Measurements from ENCODE around the gene NLRP1. TPM values are rescaled to one million over a fixed set of nuclear protein-coding genes. Genes with fewer than 3 reads are reported as not detected.

NLRP1 gene
- total and polyA plus RNA-seq, 4 donors, result 1.8 to 5.4 (median 3.0) TPM

DNA sequence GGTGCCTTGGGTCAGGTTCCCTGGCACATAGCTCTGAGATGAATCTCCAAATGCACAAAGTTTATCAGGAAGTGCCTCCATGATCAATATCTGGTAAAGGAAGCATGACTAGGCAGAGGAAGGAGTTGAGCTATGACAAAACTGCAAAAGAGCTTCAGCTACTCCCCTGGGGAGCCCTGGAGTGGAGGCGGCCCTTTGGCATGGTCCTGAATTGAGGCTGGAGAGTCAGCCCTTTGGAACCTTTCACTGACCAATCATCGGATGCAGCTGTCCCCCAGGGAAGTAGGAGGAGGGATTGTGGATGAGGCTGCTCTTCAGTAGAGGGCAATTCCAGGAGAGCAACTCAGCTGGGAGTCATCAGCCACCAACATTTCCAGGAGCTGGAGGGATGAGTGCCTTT lies 46.1 kb upstream of the NLRP1 start:
- no peak for DNase-seq (ENCODE audit: low spot score)
- no peaks in the 10 kb centered on the region for H3K9me3 ChIP-seq (ENCODE audit: control insufficient read depth in 4 of 4, low read length in 3 of 4)
- no peak overlapping the region for H3K9ac ChIP-seq (ENCODE audit: low read depth in 1 of 2, low read length in 2 of 2)
- TF ChIP-seq, protein P1, sequence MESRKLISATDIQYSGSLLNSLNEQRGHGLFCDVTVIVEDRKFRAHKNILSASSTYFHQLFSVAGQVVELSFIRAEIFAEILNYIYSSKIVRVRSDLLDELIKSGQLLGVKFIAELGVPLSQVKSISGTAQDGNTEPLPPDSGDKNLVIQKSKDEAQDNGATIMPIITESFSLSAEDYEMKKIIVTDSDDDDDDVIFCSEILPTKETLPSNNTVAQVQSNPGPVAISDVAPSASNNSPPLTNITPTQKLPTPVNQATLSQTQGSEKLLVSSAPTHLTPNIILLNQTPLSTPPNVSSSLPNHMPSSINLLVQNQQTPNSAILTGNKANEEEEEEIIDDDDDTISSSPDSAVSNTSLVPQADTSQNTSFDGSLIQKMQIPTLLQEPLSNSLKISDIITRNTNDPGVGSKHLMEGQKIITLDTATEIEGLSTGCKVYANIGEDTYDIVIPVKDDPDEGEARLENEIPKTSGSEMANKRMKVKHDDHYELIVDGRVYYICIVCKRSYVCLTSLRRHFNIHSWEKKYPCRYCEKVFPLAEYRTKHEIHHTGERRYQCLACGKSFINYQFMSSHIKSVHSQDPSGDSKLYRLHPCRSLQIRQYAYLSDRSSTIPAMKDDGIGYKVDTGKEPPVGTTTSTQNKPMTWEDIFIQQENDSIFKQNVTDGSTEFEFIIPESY (IDR thresholded peaks at IDR 0.05), result no peak
- TF ChIP-seq FOXA1 (IDR thresholded peaks at IDR 0.05) (no peak), HNF4G (IDR thresholded peaks at IDR 0.05) (no peak), TAF1 (conservative IDR thresholded peaks at IDR 0.05) (no peak)
- H3K27ac ChIP-seq (ENCODE audit: low read depth in 1 of 2, low read length in 2 of 2), result no peak overlapping the region
- WGBS, result 69% methylated on average over 2 of the region's 2 CpGs
- H3K27me3 ChIP-seq (ENCODE audit: control insufficient read depth in 4 of 4, insufficient read depth in 4 of 4, low read length in 3 of 4), result peaks cover 0 to 11% (median under 1%) of the 10 kb centered on the region in 4 donors
- H3K4me3 ChIP-seq (ENCODE audit: low read depth in 1 of 3, low read length in 3 of 3), result no peak overlapping the region
- H3K4me1 ChIP-seq (ENCODE audit: control insufficient read depth in 4 of 4, insufficient read depth in 4 of 4, low read length in 3 of 4), result no peaks in the 10 kb centered on the region
- H3K36me3 ChIP-seq (ENCODE audit: control insufficient read depth in 4 of 4, insufficient read depth in 3 of 4, low read depth in 1 of 4, low read length in 3 of 4), result no peaks in the 10 kb centered on the region

DNA sequence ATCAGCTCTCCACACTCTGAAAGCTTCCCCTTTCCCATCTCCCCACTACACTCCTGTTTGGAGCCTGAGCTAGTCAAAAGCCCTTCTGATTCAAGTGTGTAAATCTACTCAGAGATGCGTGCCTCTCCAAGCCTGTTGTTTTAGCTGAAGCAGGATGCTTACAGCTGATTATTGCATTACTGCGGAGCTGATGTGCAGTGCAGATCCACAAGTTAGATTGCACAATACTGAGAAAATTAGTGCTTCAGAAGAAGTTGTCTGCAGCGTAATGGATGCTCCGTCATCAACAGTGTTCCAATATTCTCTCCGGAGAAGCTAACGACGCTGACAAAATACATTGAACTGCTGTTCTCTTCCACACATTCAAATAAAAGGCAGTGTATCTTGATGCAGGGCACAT lies 44.8 kb upstream of the NLRP1 start:
- TF ChIP-seq, protein P2, sequence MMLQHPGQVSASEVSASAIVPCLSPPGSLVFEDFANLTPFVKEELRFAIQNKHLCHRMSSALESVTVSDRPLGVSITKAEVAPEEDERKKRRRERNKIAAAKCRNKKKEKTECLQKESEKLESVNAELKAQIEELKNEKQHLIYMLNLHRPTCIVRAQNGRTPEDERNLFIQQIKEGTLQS (IDR thresholded peaks at IDR 0.05), result no peak
- TF ChIP-seq, protein P3, sequence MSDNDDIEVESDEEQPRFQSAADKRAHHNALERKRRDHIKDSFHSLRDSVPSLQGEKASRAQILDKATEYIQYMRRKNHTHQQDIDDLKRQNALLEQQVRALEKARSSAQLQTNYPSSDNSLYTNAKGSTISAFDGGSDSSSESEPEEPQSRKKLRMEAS (IDR thresholded peaks at IDR 0.05), result no peak
- no peak for TF ChIP-seq JUND (IDR thresholded peaks at IDR 0.05)
- no peak for TF ChIP-seq HNF4A (conservative IDR thresholded peaks at IDR 0.05)
- TF ChIP-seq RXRA (IDR thresholded peaks at IDR 0.05), result no peak
- TF ChIP-seq FOXA2 (IDR thresholded peaks at IDR 0.05), result no peak
- Histone ChIP-seq H3K27me3 (ENCODE audit: control insufficient read depth in 4 of 4, insufficient read depth in 4 of 4, low read length in 3 of 4) (peaks cover 0 to 11% (median under 1%) of the 10 kb centered on the region in 4 donors), H3K36me3 (ENCODE audit: control insufficient read depth in 4 of 4, insufficient read depth in 3 of 4, low read depth in 1 of 4, low read length in 3 of 4) (no peaks in the 10 kb centered on the region)

DNA sequence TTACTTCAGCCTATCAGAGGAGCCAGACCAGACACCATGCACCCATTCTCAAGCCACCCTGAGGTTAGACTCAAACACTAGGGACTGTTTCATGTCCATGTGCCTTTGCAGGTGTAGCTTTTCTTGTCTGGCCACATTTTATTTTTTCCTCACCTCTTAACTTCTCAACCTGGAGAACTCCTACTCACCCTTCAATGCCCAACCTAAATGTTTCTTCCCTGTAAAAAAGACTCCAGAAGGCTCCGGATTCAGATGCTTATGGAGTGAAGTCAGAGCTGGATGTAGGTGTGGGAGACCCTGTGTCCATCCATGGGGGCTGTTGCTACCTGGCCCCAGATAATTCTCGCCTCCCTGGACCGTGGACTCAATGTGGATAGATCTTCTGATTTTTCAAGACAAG lies 44.0 kb upstream of the NLRP1 start:
- Histone ChIP-seq H3K4me1 (ENCODE audit: control insufficient read depth in 4 of 4, insufficient read depth in 4 of 4, low read length in 3 of 4) (no peaks in the 10 kb centered on the region), H3K9me3 (ENCODE audit: control insufficient read depth in 4 of 4, low read length in 3 of 4) (no peaks in the 10 kb centered on the region), H3K27ac (ENCODE audit: low read depth in 1 of 2, low read length in 2 of 2) (no peak overlapping the region), H3K27me3 (ENCODE audit: control insufficient read depth in 4 of 4, insufficient read depth in 4 of 4, low read length in 3 of 4) (peaks cover 0 to 14% (median under 1%) of the 10 kb centered on the region in 4 donors), H3K36me3 (ENCODE audit: control insufficient read depth in 4 of 4, insufficient read depth in 3 of 4, low read depth in 1 of 4, low read length in 3 of 4) (no peaks in the 10 kb centered on the region), H3K9ac (ENCODE audit: low read depth in 1 of 2, low read length in 2 of 2) (no peak overlapping the region), H3K4me3 (ENCODE audit: low read depth in 1 of 3, low read length in 3 of 3) (no peak overlapping the region)
- no peak for DNase-seq (ENCODE audit: low spot score)
- 83% methylated on average over 3 of the region's 3 CpGs for WGBS
- TF ChIP-seq YY1 (IDR thresholded peaks at IDR 0.05) (no peak), RAD21 (IDR thresholded peaks at IDR 0.05) (no peak), GABPA (IDR thresholded peaks at IDR 0.05 in 1 of 2, conservative IDR thresholded peaks at IDR 0.05 in 1 of 2) (no peak), EGR1 (IDR thresholded peaks at IDR 0.05; ENCODE audit: low read depth in 2 of 2) (no peak), TAF1 (conservative IDR thresholded peaks at IDR 0.05) (no peak), FOXA2 (IDR thresholded peaks at IDR 0.05) (no peak), HNF4A (conservative IDR thresholded peaks at IDR 0.05) (no peak), SP1 (IDR thresholded peaks at IDR 0.05) (no peak), NR2F2 (IDR thresholded peaks at IDR 0.05) (no peak), RXRA (IDR thresholded peaks at IDR 0.05) (no peak)
- TF ChIP-seq, protein P4, sequence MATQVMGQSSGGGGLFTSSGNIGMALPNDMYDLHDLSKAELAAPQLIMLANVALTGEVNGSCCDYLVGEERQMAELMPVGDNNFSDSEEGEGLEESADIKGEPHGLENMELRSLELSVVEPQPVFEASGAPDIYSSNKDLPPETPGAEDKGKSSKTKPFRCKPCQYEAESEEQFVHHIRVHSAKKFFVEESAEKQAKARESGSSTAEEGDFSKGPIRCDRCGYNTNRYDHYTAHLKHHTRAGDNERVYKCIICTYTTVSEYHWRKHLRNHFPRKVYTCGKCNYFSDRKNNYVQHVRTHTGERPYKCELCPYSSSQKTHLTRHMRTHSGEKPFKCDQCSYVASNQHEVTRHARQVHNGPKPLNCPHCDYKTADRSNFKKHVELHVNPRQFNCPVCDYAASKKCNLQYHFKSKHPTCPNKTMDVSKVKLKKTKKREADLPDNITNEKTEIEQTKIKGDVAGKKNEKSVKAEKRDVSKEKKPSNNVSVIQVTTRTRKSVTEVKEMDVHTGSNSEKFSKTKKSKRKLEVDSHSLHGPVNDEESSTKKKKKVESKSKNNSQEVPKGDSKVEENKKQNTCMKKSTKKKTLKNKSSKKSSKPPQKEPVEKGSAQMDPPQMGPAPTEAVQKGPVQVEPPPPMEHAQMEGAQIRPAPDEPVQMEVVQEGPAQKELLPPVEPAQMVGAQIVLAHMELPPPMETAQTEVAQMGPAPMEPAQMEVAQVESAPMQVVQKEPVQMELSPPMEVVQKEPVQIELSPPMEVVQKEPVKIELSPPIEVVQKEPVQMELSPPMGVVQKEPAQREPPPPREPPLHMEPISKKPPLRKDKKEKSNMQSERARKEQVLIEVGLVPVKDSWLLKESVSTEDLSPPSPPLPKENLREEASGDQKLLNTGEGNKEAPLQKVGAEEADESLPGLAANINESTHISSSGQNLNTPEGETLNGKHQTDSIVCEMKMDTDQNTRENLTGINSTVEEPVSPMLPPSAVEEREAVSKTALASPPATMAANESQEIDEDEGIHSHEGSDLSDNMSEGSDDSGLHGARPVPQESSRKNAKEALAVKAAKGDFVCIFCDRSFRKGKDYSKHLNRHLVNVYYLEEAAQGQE (IDR thresholded peaks at IDR 0.05), result no peak
- TF ChIP-seq, protein P3 (IDR thresholded peaks at IDR 0.05), result no peak
- TF ChIP-seq, protein P1 (IDR thresholded peaks at IDR 0.05), result no peak
- TF ChIP-seq, protein P2 (IDR thresholded peaks at IDR 0.05), result no peak
- TF ChIP-seq, protein P5, sequence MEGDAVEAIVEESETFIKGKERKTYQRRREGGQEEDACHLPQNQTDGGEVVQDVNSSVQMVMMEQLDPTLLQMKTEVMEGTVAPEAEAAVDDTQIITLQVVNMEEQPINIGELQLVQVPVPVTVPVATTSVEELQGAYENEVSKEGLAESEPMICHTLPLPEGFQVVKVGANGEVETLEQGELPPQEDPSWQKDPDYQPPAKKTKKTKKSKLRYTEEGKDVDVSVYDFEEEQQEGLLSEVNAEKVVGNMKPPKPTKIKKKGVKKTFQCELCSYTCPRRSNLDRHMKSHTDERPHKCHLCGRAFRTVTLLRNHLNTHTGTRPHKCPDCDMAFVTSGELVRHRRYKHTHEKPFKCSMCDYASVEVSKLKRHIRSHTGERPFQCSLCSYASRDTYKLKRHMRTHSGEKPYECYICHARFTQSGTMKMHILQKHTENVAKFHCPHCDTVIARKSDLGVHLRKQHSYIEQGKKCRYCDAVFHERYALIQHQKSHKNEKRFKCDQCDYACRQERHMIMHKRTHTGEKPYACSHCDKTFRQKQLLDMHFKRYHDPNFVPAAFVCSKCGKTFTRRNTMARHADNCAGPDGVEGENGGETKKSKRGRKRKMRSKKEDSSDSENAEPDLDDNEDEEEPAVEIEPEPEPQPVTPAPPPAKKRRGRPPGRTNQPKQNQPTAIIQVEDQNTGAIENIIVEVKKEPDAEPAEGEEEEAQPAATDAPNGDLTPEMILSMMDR (IDR thresholded peaks at IDR 0.05; ENCODE audit: low read depth, low read length, missing input control), result no peak

More for the DNA sequence above, 44.8 kb upstream of the NLRP1 start:
- no peaks in the 10 kb centered on the region for H3K4me1 ChIP-seq (ENCODE audit: control insufficient read depth in 4 of 4, insufficient read depth in 4 of 4, low read length in 3 of 4)
- H3K27ac ChIP-seq (ENCODE audit: low read depth in 1 of 2, low read length in 2 of 2), result no peak overlapping the region
- no peak overlapping the region for H3K4me3 ChIP-seq (ENCODE audit: low read depth in 1 of 3, low read length in 3 of 3)
- no peak for DNase-seq (ENCODE audit: low spot score)
- no peaks in the 10 kb centered on the region for H3K9me3 ChIP-seq (ENCODE audit: control insufficient read depth in 4 of 4, low read length in 3 of 4)
- no peak overlapping the region for H3K9ac ChIP-seq (ENCODE audit: low read depth in 1 of 2, low read length in 2 of 2)
- WGBS, result 83% methylated on average over 7 of the region's 7 CpGs

Data from liver (tissue), 9 donors.